Dedifferentiated amniotic fluid mesenchymal stem cell (primary cell): Measurements from ENCODE around the gene YTHDC2.

Experiments
- DNase-seq: peaks from one replicate; pipeline ENCODE4 v3.0.0-alpha.2; 2016; ENCODE audit errors: extremely low spot score

YTHDC2 gene

DNA sequence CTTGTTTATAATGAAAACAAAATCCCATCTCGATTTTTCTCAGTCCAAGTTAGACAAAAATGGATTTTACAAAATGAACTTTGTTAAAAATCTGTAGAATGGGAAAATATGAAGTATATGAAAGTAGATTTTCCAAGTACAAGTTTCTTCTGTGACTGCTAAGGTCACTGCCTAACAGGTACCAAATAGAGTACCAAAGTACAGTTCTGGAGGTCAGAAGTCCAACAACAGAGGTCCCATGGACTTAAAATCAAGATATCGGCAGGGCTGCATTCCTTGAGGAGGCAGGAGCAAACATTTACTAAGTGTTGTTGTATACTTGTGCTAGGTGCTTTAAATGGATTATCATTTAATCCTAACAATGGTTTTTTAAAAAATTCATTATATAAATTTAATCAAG, 5.9 kb downstream of the YTHDC2 start:
- no peak for DNase-seq

DNA sequence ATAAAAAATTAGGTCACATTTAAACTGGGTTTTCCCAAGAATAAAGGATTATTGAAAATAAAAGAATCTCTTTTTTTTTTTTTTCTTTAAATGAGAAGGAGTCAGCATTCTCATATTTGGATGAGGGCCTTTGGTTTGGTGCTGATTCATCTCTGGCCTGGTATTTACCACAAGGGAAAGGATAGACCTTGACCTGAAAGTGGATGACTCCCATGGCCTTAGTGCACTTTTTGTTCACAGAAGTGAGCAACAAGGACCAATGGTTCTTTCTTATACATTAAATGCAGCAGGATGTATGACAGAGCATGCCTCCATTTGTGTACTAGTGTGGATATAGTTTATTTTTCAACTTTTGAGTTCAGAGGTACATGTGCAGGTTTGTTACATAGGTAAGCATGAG, 6.9 kb downstream of the YTHDC2 start:
- DNase-seq, result no peak

DNA sequence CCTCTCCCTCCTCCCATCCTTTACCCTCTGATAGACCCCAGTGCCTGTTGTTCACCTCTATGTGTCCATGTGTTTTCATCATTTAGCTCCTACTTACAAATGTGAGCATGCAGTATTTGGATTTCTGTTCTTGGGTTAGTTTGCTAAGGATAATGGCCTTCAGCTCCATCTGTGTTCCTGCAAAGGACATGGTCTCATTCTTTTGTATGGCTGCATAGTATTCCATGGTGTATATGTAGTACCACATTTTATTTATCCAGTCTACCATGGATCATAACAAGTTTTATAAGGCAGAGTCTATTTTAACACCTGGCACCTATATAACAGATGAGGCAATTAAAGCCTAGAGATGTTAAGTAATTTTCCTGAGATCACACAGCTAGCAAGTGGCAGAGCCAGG, 7.4 kb downstream of the YTHDC2 start:
- no peak for DNase-seq

DNA sequence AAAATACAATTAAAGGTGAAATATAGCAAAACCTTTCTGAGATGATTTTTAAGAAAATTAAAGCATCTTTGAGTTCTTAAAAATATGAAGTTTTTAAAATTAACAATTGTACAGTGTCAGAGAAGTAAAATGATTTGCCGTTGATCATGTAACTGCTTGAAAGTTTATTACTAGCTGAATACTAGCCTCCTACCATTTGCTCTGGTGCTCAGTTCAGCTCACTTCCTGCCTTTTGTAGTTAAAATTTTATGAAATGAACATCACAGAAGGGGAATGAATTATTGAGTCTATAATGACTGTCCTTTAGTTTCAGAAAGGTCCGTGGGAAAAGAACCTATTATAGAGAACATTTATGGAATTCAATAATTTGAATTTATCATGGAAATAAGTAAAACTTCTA, 9.7 kb downstream of the YTHDC2 start:
- DNase-seq, result no peak

DNA sequence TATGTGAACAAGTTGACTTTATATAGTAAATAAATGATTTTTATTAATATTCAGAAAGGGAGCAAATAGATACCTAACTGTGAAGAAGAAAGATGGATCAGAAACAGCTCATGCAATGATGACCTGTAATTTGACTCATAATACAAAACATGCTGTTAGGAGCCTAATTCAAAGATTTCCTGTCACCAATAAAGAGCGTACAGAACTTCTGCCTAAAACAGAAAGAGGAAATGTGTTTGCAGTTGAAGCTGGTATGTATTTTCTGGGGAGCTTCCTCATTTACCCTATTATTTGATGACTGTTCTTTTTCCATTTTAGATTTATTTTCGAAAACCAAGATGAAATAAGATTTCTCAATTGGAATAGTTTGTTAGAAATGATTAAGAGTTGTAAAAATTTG, 11.4 kb downstream of the YTHDC2 start:
- no peak for DNase-seq

DNA sequence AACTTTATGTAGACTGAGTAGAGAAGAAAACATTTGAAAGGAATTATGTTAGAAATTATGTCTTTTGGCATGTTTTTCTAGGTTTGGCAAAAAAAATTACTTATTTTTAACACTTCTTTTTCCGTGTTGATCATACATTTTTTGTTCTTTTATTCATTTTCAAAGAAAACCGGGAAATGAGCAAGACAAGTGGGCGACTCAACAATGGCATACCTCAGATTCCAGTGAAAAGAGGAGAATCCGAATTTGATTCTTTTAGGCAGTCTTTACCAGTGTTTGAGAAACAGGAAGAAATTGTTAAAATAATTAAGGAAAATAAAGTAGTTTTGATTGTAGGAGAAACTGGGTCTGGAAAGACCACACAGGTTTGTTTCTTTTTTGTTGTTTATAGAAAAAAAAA, 12.9 kb downstream of the YTHDC2 start:
- no peak for DNase-seq

DNA sequence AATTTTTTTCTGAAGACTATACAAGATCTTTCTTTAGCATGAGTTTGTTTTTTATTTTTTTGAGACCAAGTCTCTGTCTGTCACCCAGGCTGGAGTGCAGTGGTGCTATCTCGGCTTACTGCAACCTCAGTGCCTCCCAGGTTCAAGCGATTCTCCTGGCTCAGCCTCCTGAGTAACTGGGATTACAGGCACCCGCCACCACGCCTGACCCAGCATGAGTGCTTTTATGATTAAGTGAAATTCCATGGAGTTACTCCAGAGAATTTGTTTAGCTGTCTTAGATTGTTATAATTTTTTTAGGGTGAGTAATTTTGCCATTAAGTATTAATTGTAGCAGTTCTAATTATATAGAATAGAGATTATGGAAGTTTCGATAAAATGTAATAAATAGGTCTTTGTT, 14.3 kb downstream of the YTHDC2 start:
- DNase-seq, result no peak

DNA sequence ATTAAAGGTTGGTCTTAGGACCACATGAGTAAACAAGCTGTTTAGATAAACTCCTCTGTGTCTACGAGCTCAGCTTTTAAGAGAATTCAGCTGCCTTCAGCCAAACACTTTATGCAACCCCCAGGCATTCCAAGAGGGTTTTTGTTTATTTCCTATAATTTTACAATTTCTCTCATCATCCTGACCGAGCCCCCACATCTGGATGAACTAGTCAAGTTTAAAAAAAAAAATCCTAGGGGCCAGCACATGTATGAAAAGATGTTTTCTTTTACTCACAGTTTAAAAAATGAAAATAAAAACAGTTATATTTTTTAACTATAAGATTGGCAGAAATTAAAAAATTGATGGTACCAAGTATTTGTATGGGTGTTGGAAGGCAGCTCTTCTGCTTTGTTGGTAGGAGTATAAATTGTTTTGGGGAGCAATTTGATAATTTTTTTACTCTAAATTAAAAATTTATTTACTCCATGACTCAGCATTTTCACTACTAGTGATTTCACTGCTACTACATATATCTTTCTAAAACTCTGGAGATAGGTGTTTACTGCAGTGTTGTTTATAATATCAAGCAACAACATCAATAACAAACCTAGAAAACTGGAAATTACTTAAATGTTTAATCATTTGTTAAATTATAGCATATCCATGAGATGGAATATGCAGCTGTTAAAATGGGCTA, 18.1 kb downstream of the YTHDC2 start:
- DNase-seq, result no peak

DNA sequence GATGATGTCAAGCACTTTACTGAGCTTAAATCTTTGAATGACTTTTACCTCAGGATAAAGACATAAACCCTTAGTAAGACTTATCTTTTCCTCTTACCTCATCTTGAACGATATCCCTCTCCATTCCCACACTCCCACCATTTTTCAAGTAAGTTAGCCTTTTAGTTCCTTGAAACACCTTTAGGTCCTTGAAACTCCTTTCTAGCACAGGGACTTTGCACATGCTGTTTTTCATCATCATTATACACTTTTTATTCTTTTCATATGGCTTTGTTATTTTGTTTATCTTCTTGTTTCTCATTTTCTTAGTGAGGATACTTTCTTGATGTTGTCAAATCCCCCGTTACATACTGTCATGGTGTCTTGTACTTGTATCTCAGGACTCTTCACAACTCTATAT, 24.8 kb downstream of the YTHDC2 start:
- no peak for DNase-seq

DNA sequence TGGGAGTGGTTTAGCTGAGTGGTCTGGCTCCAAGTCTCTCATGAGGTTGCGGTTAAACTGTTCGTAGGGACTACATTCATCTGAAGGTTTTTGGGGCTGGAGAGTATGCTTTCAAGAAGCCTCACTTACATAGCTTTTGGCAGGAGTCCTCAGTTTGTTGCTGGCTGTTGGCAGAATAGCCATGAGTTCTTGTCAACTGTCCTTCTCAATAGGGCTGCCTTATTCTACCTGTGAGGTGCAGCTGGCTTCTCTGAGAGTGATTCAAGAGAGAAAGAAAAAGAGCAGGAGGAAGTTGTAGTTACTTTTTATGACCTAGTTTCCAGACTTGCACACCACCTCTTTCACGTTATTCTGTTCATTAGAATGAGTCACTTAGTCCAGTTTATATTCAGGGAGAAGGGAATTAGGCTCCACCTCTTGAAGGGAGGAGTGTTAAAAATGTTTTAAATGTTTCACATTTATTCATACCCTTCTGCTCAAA, 33.2 kb downstream of the YTHDC2 start:
- peak; percentile 16 for DNase-seq

DNA sequence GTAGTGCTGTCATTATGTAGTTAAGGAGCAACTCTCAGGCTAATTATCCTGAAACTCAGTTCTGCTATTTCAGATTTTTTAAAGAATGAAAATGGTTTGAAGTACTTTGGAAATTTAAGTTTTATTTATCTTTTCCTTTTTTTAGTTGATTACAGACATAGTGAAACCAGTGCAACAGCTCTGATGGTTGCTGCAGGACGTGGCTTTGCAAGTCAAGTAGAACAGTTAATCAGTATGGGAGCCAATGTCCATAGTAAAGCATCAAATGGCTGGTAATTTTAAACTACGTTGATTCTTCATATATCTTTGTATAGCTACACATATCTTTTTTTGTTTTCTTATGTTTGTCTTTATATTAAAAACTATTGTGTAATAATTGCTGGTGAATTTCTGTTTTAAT, 34.9 kb downstream of the YTHDC2 start:
- DNase-seq, result no peak

DNA sequence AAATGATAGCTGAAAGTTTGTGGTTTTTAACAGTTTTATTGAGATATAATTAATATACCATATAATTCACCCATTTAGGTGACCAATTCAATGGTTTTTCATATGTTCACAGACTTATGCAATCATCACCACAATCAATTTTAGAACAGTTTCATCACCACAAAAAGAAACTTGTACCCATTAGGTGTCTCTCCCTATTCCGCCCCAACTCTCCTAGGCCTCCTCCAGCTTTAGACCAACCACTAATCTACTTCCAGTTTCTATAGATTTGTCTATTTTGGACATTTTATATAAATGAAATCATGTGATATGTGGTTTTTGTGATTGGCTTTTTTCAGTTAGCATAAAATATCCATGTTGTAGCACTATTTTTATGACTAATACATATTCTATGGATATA, 38.6 kb downstream of the YTHDC2 start:
- DNase-seq, result no peak

DNA sequence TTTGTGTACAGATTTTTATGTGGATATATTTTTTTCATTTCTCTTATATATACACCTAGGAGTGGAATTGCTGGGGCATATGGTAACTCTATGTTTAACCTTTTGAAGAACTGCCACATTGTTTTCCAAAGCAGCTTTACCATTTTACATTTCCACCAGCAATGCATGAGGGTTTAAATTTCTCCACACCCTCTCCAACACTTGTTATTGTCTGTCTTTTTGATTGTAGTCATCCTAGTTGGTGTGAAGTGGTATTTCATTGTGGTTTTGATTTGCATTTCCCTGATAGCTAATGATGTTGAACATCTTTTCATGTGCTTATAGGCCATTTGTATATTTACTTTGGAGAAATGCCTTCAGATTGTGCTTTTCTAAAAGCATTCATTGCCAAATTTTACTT, 39.1 kb downstream of the YTHDC2 start:
- DNase-seq, result no peak

DNA sequence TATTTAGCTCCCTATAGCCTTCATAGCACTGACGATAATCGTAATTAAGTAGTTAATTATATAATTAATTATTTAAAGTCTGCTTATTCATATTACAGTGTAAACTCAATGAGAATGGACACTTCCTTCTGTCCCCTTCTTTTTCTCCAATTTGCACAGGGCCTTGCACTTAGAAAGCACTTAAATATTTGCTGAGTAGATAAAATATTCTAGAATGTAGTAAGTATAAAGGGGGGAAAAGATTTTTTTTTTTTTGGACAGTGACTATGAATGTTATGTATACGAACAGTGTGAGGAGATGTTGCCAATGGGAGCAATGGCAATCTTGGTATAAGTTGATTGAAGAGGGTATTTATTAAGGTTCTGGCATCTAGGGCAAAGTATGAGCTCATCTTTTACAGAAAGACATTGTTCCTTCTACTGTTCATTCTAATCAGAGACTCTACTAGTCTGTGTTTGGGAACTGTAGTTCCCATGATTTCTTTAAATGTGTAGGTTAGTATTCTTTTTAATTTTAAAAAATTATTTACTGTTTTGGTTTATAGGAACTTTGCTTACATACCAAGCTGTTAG, 49.4 kb downstream of the YTHDC2 start:
- no peak for DNase-seq

DNA sequence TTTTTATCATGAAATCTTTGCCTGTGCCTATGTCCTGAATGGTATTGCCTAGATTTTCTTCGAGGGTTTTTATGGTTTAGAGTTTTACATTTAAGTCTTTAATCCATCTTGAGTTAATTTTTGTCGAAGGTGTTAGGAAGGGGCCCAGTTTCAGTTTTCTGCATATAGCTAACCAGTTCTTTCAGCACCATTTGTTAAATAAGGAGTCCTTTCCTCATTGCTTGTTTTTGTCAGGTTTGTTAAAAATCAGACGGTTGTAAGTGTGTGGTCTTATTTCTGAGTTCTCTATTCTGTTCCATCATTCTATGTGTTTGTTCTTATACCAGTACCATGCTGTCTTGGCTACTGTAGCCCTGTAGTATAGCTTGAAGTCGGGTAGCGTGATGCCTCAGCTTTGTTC, 55.9 kb downstream of the YTHDC2 start:
- DNase-seq, result no peak

DNA sequence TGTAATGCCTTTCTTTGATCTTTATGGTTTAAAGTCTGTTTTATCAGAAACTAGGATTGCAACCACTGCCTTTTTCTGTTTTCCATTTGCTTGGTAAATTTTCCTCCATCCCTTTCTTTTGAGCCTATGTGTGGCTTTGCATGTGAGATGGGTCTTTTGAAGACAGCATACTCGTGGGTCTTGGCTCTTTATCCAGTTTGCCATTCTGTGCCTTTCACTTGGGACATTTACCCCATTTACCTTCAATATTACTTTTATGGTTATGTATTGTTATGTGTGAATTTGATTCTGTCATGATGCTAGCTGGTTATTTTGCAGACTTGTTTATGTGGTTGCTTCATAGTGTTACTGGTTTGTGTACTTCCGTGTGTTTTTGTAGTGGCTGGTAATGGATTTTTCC, 59.2 kb downstream of the YTHDC2 start:
- no peak for DNase-seq

DNA sequence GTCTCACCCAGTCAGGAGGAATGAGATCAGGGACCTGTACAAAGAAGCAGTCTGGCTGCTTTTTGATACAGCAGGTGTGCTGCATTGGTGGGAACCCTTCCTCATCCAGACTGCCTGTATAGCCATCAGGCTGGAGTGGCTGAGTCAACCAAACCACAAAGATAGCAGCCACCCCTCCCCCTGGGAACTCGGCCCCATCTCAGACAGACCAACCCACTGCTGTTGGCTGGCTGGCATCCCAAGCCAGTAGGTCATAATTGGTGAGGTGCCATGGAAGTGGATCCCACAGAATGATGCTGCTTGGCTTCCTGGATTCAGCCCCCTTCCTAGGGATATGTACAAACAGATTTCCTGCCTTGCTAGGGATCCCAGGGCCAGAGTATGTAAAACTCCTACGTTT, 60.9 kb downstream of the YTHDC2 start:
- DNase-seq, result no peak

DNA sequence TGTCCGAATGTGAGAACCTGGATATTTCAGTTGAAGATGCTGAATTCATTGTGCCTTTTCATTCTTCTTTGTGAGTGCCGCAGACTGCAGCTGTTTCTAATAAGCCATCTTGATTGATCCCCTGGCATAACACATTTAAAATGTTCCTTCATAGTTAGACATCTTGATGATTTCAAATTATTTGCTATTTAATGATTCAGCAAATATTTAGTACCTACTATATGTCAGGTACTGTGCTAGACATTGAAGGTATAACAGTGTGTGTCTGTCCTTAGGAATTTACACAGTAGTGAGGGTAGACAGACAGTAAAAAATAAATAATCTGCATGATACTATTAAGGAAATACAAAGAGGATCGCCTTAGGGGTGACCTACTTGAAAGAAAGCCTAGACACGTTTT, 61.6 kb downstream of the YTHDC2 start:
- DNase-seq, result no peak

DNA sequence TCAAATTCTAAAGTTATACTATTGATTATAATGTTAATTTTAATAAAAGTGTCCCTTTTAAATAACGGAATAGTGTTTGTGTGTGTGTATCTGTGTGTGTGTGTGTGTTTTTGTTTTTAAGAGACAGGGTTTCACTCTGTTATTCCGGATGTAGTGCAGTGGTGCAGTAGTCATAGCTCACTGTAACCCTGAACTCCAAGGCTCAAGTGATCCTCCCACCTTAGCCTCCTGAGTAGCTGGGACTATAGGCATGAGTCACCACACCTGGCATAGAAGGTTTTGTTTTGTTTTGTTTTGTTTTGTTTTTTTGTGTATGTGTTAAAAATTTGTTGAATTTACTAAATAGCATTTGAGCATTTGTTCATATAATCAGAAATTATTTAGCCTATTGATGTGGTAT, 64.6 kb downstream of the YTHDC2 start:
- no peak for DNase-seq

DNA sequence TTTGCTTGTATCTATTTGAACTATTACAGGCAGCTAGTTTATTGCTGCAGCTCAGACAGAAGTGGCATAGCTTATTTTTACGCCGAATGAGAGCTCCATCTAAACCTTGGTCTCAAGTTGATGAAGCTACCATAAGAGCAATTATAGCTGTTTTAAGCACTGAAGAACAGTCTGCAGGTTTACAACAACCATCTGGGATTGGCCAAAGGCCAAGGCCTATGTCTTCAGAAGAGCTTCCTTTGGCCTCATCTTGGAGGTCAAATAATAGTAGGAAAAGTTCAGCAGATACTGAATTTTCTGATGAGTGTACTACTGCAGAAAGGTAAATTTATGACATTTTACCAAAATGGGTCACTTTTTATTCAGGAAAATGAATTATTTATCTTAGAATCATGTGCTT, 67.9 kb downstream of the YTHDC2 start:
- no peak for DNase-seq

DNA sequence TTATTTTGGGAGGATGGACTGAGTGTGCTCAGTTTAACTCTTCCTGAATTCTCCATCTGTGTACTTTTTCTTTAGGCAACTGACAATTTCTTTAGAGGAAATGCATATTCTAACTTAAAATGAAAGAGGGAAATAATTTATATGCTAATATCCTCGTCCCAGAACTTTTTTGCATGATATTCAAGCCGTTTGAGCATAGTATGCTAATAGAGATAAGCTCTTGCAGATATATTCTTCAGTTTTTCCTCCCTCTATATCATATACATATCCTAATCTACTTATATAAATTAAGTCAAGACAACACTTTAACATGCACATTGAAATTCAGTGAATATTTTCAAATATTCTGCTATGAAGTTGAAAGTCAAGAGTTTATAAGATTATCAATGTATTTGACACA, 84.7 kb downstream of the YTHDC2 start:
- no peak for DNase-seq

DNA sequence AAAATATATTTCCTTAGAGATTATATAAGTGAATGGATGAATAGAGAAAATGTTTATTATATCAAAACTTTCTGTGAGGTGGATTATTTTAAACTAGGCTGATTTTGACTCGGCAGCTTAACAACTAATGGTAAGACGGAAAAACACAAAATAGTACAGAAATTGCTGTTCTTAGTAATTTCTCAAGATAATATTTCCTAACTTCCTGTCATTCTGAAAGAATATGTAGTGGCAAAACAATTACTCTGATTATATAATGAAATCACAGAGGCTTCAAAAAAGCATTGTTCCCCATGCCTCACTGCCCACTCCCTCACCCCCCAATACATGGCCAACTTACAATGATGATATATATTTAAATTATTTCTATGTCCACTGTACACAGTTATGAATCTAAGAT, 85.4 kb downstream of the YTHDC2 start:
- DNase-seq, result no peak

DNA sequence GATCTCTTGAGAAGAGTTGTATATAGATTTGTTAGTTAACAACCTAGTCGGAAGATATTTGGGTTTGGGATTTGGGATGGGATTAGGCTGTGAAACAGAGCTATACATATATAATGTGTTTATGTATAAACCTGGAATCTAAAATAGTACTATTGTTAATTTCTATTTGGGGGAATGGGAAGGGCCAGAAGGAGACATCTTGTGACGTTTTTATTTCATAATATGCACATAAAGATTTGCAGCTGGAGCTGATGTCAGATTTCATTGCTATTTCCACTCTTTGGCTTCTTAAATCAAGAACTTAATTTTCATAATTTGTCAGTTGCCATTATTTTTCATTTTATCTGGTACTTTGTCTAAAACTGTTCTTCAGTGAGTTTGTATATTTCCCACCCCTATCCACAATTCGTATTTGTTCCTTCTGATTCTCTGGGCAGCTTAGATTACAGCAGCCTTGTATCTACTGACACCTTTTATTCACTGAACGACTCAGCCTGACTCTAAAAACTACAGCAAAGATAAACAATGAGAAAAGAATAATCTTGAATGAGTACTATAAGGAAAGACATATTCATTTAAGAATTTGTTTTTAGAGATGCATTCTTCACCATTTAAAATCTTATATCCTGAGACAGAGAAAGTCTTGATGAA, 86.9 kb downstream of the YTHDC2 start:
- DNase-seq, result no peak

DNA sequence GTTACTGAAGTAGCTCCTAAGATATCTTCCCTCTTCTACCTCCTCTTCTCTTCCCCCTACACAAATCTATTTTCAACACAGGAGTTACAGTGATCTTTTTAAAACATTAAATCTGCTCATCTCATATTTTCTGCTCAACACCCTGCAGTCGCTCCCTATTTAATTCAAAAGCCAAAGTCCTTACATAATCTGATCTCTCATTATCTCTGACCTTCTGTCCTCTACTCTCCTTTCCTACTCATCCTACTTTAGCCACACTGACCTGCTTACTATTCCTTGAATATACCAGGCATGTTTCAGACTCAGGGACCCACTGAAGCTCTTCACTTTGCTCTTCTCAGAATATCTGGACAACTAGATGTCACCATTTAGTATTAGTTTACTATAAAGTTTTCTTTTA, 87.9 kb downstream of the YTHDC2 start:
- no peak for DNase-seq
